GM21619 (cell line): ENCODE results near the gene SLC10A3.

Experiments
- ATAC-seq: cut with Tn5 transposase; IDR thresholded peaks from one replicate; pipeline ENCODE4 v1.9.1; 2021; ENCODE audit not compliant: unreplicated experiment

The SLC10A3 gene

DNA sequence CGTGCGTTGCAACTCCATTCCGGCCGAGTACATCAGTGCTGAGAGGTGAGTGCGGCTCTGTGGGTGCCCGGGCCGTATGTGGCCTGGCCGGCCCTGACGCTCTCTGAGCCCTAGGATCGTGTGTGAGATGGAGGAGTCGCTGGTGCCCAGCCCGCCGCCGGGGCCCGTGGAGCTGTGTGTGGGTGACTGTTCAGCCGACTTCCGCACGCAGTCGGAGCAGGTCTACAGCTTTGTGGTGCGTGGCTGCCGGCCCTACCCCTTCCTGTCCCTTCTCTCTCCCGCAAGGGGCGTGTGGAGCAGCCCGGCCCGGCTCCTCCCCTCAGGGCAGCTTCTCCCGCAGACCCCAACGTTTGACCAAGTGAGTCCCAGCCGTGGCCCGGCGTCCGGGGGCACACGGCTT is 24.4 kb downstream of the SLC10A3 start:
- ATAC-seq, result no peak

DNA sequence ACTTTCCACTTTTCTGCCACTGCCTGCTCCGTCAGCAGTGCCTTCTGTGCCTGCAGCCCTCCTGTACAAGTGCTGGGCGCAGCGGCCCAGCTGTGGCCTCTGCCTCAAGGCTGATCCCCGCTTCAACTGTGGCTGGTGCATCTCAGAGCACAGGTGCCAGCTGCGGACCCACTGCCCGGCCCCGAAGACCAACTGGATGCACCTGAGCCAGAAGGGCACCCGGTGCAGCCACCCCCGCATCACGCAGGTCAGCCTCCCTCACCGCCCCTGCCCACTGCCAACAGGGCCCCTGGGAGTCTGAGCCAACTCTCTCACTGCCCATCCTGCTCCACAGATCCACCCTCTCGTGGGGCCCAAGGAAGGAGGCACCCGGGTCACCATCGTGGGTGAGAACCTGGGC is 24.8 kb downstream of the SLC10A3 start:
- ATAC-seq, result no peak

DNA sequence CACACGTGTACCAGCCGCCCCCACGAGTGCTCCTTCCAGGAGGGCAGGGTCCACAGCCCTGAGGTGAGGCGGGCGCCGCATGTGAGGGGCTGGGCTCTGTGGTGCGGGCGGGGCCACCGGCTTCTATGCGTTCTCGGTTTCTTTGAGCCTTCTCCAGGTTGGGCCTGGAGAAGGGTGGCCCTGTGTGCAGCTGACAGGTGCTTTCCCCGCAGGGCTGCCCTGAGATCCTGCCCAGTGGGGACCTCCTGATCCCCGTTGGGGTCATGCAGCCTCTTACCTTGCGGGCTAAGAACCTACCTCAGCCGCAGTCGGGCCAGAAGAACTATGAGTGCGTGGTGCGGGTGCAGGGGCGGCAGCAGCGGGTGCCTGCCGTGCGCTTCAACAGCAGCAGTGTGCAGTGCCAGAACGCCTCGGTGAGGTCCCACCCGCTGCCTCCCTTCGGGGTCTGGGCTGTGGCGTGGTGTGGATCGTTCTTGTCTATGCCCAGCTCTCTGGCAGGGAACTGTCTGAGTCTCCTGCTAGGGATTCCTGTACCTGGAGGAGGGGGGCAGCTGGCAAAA is 25.5 kb downstream of the SLC10A3 start:
- no peak for ATAC-seq

DNA sequence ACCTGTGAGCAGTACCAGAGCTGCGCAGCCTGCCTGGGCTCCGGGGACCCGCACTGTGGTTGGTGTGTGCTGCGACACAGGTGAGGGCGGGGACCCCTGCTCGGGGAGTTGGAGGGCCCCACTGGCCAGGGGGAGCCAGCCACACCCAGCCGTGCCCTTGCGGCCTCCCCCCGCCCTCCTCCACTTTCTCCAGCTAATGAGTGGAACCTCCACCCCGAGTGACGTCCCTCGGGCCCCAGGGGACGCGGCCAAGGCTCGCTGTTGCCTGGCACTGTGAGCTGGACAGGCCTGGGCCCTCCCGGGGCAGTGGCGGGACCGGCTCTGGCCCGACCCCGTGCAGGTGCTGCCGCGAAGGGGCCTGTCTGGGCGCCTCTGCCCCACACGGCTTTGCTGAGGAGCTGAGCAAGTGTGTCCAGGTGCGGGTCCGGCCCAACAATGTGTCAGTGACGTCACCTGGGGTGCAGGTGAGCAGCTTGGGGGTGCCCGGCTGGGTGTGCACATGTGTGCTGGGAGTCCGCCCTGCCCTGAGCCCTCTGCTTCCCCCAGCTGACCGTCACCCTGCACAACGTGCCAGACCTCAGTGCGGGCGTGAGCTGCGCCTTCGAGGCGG is 26.7 kb downstream of the SLC10A3 start:
- ATAC-seq, result no peak

DNA sequence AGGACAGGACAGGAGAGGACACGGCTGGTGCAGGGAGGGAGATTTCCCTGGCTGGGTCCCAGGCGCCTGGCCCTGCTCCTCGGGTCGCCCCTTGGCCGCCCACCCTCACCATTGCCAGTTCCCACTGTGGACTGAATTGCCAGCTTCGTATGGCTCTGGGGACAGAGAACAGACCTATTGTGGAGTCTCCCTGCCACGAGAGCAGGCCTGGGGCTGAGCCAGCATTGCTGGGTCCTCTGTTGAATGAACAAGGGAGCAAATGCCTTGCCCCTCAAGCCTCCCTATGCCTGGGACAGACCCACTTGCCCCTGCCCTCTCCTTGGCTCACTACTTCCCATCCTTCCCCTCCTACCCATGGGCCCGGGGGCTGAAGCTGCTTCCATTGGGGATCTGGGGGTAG is 28.0 kb downstream of the SLC10A3 start:
- no peak for ATAC-seq

DNA sequence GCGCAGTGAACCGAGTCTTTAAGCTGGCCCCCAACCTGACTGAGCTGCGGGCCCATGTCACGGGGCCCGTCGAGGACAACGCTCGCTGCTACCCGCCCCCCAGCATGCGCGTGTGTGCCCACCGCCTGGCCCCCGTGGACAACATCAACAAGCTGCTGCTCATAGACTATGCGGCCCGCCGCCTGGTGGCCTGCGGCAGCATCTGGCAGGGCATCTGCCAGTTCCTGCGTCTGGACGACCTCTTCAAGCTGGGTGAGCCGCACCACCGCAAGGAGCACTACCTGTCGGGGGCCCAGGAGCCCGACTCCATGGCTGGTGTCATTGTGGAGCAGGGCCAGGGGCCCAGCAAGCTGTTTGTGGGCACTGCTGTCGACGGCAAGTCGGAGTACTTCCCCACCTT is 30.1 kb downstream of the SLC10A3 start:
- no peak for ATAC-seq

DNA sequence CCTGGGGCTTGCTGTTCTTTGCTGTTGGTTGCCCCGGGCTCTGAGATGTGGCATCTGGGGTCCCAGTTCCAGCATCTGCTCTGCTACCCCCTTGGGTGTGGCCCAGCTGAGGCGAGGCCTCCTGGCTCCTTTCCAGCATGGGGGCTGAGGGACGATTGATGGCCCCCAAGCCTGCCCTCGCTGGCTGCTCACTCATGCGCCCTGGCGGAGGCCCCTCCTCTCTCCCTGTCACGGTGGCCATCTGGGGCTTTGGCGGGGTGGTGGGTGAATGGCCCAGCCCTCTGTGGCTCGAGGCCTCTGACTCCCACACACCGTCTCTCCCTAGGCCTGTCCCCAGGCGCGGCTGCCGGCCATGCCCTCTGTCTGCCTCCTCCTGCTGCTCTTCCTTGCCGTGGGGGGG is 30.6 kb downstream of the SLC10A3 start:
- no peak for ATAC-seq

DNA sequence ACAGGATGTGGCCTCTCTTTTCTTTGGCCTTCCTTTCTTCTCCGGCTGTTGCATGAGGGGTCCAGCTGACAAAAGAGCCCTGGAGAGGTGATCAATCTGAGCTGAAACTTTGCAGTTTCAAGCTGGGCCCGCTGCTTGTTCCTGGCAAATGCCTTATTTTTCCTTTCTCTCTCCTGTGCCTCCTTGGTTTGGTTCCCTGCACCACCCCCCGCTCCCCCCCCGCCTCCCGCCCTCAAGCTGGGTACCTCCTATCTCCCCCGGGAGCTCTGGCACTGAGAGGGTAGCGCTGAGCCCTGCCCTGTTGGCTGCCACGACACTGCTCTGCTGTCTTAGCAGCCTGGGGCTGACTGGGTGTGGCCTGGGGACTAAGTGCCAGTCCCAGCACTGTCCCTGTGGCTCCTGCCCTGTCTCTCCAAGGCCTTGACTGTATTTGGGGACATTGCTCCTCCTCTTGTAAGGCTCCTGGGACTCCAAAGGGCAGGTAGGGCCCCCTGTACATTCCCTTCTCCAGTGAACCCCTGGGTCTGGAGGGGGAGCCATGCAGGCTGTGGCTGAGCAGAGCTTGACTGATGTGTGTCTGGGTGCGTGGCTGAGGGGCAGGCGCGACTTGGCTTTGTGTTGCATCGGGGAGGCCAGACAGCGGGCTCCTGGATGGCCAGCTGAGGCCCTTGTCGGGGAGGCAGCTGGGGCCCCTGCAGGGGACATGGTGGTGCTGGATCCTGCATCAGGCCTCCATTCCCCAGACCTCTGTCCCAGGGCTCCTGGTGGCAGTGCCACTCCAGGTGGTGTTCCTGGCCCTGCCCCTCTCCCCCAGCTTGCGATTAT is 31.3 kb downstream of the SLC10A3 start:
- ATAC-seq, result no peak

DNA sequence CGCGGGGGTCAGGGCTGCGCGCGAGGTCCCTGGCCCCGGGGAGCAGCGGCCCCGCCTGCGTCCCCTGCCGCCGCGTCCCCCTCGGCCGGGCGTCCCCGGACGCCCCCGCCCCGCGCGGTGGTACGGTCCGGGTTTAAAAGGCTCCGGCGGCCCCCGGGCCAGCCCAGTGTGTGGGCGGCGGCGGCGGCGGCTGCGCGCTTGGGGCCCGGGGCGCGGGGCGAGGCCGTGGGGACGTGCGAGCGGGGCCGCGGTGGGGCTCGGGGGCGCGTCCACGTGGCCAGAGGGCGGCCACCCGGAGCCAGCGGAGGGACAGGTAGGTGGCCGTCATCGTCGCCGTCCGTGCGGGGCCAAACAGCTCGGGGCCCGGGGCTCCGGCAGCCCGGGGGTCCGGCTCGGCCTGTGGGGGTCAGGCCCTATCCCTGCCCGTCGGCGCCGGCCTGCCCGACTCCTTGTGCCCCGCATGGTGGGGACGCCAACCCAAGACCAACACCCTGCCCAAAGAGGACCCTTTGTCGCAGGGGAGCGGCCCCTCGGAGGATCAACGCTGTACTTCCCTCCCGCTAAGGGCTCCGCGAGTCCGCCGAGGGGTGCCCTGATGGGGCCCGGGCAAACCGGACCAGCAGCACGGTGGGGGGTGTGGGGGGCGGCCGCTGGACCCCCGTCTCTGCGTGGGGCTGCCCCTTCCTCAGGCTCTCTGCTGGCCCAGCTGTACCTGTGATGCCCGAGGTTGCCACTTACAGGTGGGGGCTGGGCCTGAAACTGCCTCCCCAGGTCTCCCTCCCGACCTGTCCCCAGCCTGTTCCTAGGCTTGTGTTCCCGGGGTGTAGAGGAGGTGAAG is 32.1 kb downstream of the SLC10A3 start, which contains the start of gene PLXNA3:
Gene PLXNA3, plus strand, starts transcription at position 166 of the 838 bp plus-strand sequence. CDS start 1,903 bp downstream, outside the sequence.
- peak; percentile 59 for ATAC-seq

DNA sequence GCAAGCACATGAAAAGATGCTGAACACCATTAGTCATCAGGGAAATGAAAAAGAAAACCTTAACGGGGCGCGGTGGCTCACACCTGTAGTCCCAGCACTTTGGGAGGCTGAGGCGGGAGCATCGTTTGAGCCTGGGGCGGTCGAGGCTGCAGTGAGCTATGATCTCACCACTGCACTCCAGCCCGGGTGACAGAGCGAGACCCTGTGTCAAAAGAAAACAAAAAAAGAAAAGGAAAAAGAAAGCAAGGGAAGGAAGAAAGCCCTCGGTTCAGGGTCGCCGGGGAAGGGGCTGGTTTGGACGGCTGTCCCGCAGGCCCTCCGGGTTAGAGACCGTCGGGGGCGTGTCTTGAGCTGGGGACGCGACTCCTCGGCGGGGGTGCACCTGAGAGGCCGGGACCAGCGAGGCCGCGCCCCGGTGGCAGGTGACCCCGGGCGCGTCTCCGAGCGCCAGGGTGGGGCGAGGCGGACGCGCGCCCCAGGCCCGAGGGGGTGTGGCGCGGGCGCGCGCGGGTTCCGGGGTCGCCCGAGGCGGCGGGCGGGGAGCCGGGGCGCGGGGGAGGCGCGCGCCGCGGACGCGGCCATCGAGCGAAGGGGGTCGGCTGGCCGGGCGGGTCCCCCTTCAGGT is 32.8 kb downstream of the SLC10A3 start:
- ATAC-seq, result peak; percentile 62

DNA sequence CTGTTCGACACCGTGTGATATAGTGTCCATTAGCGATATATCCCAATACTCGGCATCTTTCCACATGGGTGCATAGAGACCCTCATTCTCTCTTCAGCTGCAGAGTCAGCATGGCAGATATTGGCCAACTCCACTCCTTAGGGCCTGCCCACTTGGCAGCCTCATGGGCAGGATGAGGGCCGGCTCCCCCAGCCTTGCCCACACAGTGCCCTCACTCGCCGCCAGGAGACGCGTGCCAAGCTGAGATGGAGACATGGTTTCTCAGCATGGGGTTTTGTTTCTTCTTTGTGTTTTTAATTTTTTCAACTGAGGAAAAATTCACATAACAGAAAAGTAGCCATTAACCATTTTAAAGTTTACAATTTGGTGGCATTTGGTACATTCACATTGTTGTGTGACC is 37.6 kb downstream of the SLC10A3 start:
- ATAC-seq, result no peak

DNA sequence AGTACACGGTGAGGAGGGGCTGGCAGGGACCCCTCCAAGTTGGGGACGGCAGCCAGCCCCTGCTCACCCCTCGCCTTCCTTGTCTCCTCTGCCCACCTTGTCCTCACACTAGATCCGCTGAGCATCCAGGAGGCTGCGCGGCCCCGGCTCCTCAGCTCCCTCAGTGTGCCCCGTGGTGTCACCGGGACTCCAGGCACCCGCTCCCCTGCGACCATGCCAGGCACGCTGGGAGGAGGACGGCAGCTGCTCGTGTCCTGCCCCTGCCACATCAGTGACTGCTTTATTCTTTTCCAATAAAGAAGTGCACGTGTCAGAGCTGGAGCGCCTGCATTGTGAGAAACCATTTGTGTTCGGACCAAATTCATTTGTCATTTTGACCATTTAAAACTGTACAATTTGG is 40.1 kb downstream of the SLC10A3 start:
- no peak for ATAC-seq

DNA sequence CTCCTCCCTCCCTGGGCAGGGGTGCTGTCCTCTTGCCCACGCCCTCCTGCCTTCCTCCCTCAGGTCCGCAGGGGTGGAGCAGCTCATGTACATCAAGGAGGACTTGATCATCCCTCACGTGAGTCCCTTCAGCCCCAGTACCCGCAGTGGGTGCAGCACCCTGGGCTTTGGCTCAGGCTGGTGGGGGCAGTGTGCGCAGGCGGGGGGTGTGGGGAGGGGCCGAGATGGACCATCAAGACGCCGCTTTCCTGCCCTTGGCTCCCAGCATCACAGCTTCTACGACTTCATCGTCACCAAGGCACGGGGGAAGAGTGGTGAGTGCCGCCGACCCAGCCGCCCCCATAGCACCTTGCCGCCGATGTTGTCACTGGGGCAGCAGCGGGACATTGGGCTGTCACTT is 40.8 kb downstream of the SLC10A3 start:
- ATAC-seq, result no peak

DNA sequence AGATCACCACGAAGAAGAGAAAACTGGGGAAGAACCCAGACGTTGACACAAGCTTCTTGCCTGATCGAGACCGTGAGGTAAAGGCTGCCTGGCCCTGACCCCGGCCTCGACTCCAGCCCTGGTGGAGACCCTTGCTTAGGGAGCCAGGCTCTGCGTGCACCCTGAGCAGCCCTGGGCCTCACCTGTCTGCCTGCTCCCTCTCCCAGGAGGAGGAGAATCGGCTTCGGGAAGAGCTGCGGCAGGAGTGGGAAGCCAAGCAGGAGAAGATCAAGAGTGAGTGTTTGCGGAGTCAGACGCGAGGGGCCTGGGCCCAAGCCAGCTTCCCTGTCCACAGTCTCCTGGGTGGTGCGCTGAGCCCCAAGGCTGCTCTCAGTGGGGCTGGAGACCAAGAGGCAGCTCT is 41.9 kb downstream of the SLC10A3 start:
- ATAC-seq, result no peak

DNA sequence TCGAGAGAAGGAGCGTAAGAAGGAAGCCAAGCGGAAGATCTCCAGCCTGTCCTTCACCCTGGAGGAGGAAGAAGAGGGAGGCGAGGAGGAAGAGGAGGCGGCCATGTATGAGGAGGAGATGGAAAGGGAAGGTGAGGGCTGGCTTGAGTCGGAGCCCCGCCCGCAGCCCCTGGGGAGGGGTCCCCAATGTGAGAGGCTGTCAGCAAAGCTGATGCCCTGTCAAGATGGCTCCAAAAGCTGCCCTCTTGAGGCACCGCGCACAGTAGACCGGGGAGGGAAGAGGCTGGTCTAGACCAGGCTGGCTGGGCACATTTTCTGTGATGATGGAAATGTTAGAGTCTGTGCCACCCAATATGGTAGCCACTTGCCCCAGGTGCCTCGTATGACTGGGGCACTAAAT is 44.0 kb downstream of the SLC10A3 start:
- ATAC-seq, result no peak

DNA sequence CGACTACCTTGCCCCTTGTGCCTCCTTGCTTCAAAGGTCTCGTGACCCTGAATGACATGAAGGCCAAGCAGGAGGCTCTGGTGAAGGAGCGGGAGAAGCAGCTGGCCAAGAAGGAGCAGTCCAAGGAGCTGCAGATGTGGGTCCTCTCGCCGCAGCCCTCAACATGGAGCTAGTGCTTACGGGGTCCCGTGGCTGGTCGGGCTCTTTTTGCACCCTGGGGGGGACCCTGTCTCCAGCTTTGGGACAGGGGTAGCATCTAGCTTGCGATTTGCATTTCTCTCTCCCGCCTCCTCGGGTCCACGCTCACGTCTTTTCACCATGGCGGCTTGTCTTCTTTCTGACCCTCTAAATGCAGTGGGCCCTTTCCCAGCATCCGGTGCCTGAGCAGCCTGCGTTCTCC is 44.7 kb downstream of the SLC10A3 start:
- no peak for ATAC-seq

DNA sequence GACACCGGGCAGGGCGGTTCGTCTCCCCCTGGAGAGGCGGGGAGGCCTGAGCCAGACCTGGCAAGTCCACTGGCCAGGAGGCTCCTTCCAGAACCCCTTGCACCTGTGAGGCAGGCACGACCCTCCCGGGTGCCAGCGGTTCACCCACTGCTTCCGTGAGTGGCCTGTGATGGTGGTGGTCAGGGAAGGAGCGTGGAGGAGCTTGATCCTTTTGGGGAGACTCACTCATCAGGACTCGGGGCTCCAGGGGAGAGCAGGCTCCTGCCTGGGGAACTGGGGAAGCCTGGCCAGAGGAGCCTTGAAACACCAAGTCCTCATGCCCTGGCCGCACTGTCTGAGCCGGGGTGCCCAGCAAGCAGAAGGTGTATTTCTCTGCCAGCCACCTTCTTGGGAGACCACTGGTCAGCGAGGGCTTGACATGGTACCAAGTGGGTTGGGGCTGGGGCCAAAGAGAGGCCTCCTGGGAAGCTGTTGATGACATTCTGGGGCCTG is 45.6 kb downstream of the SLC10A3 start:
- no peak for ATAC-seq

DNA sequence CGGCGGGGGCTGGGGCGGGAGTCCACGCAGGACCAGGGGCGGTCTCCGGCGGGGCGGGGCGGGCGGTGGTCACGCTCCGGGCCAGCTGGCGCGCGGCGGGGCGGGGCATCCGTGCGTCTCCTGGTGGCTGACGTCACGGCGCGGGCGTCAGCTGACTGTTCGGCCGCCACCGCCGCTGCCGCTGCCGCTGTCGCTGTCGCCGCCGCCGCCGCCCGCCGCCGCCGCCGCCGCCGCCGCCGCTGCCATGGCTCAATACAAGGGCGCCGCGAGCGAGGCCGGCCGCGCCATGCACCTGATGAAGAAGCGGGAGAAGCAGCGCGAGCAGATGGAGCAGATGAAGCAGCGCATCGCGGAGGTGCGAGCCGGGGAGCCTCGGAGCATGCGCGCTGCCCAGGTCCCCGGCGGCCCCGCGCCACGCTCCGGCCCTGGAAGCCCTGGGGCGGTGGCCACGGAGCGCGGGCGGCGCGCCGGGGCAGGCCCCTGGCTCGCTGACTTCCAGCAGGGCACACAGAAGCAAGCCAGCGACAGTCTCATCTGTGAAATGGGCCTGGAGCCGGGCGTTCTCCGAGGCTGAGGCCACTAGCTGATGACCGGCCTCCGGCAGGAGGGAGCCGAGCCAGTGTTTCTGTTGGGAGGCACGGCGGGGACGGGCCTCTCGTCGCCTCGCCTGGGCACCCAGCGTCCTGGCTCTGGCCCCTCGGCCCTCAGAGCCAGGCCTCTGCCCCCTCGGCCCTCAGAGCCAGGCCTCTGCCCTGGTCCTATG is 46.3 kb downstream of the SLC10A3 start, which contains the start of gene FAM50A:
Gene FAM50A, plus strand, starts transcription at position 150 of the 763 bp plus-strand sequence. Its CDS starts 95 bp downstream, at position 245.
- ATAC-seq, result peak; percentile 73

DNA sequence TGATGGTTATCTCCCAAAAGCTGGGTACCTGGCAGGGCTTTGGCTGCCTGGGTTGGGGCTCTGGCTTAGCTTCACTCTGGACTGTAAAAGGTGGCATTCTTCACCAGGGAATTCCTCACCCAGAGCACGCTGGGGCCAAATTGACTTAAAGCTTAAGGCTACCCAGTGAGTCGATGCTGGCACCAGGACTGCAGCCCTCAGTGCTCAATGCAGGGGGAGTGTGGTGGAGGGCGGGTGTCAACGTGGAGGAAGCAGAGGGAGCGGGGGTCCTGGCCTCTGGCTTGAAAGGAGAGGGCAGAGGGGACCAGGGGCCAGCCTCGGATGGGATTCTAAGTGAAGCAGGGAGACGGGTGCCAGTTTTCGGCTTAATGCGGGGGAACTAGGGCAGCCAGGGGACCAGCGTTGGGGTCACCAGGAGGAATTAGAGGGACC is 46.9 kb downstream of the SLC10A3 start:
- ATAC-seq, result no peak
